Ascending aorta (tissue), 2 donors: ENCODE measurements around the gene OVCA2. TPM values are rescaled to one million over a fixed set of nuclear protein-coding genes. Genes with fewer than 3 reads are reported as not detected.
A peak's percentile ranks its signal among the peaks of the same experiment; 100 is the strongest.

Experiments used
- DNase-seq, 2 donors: peaks; one replicate each; pipeline ENCODE4 v3.0.0-alpha.2; 2019; ENCODE audit warnings: low spot score in 2 of 2
- H3K27ac ChIP-seq, 2 donors: fragments of 200-600 bp; sonication (generic); one replicate each; pipeline ENCODE4 v1.5.1; 2016 to 2017; ENCODE audit warnings: mild to moderate bottlenecking in 1 of 2
- H3K27me3 ChIP-seq: fragments of 200-600 bp; sonication (generic); one replicate; pipeline ENCODE4 v1.5.1; 2017
- H3K36me3 ChIP-seq, 2 donors: fragments of 200-600 bp; sonication (generic); one replicate each; pipeline ENCODE4 v1.5.1; 2016
- H3K4me1 ChIP-seq, 2 donors: fragments of 200-600 bp; sonication (generic); one replicate each; pipeline ENCODE4 v1.5.1; 2016 to 2017; ENCODE audit warnings: mild to moderate bottlenecking in 1 of 2
- H3K4me3 ChIP-seq, 2 donors: fragments of 200-600 bp; sonication (generic); one replicate each; pipeline ENCODE4 v1.5.1; 2016 to 2017; ENCODE audit warnings: mild to moderate bottlenecking in 1 of 2
- H3K9me3 ChIP-seq, 2 donors: fragments of 200-600 bp; sonication (generic); one replicate each; pipeline ENCODE4 v1.5.1; 2016
- intact Hi-C: fragments of 100-400 bp; cut with DNase I; formaldehyde crosslinking; loops from one replicate; pipeline ENCODE4 v1.15.1; 2023
- total RNA-seq: library from RNA; depleted of rRNA; stranded (reverse); fragments of >200 nt; gene quantifications from one replicate; pipeline ENCODE4 v1.1.0, GENCODE V29; 2016
- TF ChIP-seq, protein P1 (sequence below), 3 experiments: fragments of 200-600 bp in 2 of 3; fragments of 450-650 bp in 1 of 3; sonication (generic) in 2 of 3; IDR thresholded peaks; one replicate each; pipeline ENCODE4 v1.5.1; 2016 to 2019; ENCODE audit warnings: antibody characterized with exemption in 3 of 3, mild to moderate bottlenecking in 1 of 3, moderate library complexity in 1 of 3

The OVCA2 gene
- total RNA-seq, 1 donor from 2014 or later, result 71.3 TPM

DNA sequence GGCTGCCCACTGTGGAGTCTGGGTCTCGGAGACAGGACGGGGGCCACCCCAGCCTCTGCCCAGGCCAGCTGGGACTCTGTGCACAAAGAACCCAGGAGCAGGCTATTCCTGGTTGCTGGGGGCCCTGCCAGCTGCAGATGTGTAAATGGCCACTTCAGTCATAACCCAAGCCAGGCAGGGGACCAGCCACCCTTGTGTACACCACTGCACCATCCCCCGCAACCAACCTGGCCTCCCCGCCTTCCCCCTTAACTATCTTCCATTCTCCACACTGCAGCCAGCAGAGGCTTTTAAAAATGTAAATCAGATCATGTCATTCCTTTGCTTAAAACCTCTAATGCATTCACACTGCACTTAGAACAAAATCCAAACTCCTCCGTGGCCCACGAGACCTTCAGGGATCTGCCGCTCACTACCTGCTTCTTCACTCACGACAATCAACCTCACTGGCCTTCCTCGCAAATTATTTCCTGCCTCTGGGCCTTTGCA is 45.0 kb upstream of the OVCA2 start:
- DNase-seq, result no peak
- no peaks in the 10 kb centered on the region for H3K27me3 ChIP-seq
- intact Hi-C loops, result no loop called here
- no peaks in the 10 kb centered on the region for H3K9me3 ChIP-seq
- H3K36me3 ChIP-seq, result no peaks in the 10 kb centered on the region
- H3K4me3 ChIP-seq, result no peak overlapping the region
- TF ChIP-seq, protein P1, sequence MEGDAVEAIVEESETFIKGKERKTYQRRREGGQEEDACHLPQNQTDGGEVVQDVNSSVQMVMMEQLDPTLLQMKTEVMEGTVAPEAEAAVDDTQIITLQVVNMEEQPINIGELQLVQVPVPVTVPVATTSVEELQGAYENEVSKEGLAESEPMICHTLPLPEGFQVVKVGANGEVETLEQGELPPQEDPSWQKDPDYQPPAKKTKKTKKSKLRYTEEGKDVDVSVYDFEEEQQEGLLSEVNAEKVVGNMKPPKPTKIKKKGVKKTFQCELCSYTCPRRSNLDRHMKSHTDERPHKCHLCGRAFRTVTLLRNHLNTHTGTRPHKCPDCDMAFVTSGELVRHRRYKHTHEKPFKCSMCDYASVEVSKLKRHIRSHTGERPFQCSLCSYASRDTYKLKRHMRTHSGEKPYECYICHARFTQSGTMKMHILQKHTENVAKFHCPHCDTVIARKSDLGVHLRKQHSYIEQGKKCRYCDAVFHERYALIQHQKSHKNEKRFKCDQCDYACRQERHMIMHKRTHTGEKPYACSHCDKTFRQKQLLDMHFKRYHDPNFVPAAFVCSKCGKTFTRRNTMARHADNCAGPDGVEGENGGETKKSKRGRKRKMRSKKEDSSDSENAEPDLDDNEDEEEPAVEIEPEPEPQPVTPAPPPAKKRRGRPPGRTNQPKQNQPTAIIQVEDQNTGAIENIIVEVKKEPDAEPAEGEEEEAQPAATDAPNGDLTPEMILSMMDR (IDR thresholded peaks at IDR 0.05), result no peak
- no peak overlapping the region for H3K27ac ChIP-seq
- H3K4me1 ChIP-seq, result peaks cover 20 to 22% of the 10 kb centered on the region in 2 donors

DNA sequence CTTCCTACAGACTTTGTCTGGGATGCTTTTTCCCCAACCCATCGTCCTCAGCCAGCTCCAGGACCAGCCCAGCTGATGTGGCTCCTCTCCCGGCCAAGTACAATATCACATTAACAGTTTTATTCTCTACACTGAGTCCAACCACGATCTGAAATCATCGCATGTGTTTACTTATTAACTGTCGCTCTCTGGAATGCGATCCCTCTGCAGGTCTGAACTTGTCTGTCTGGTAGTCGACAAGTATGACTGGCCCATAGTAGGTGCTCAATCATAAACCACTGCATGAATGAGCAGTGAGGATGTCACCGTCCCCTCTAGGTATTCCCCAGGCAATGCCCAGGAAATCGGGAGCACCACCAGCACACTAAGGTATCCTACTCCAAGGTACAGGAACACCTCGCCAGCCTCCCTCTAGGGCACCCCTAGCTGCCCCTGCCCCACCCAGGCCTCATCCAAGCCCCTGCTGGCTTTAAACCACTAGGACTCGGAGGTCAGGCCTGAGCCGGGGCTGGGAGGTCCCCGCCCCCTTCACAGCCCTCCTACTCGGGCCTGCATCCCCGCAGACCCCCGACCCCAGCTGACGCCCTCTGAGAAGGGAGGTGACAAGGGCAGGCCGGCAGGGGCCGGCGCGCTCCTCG is 44.4 kb upstream of the OVCA2 start:
- Histone ChIP-seq H3K27ac (peak overlapping the region in 1 of 2 donors; percentile 37), H3K4me1 (peaks cover 20 to 22% of the 10 kb centered on the region in 2 donors)
- intact Hi-C loops, result no loop called here

DNA sequence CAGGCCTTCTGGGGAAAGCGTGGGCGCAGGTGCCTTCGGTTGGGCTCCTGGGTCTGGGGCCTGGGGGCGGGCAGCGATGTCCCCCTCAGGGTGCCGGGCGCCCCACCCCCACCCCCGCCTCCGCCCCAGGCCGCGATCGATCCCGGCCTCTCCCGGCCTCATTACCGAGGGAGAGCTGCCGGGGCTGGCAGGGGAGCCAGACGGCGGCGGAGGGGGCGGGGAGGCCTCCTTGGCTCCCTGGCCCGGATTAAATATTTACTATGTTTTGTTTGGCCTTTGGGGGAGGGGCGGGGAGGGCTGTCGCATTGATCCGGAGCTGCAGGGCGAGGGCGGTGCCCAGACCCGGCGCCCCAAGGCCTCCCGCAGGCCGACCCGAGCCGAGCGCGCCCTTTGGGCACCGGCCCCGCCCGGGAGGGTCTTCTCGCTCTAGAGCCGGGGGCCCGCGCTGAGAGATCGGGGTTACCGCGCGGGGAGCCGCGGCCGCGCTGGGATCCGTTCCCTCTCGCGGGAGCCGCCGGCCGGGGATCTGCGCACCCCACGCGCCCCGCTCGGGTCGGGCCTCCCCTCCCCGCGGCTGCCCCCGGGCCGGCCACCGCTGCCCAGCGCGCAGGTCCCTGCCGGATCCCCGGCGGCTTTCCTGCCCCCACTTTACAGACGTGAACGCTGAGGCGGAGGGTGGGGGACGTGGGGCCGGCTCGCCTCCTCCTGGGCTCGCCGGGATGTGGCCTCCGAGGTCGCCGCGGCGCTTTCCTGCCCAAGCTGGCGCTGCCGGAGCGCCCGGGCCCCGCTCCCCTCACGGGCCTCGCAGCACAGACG is 43.7 kb upstream of the OVCA2 start:
- Histone ChIP-seq H3K36me3 (no peaks in the 10 kb centered on the region), H3K4me1 (peaks cover 20 to 22% of the 10 kb centered on the region in 2 donors), H3K27me3 (no peaks in the 10 kb centered on the region), H3K27ac (peak overlapping the region in 1 of 2 donors; percentile 37), H3K9me3 (no peaks in the 10 kb centered on the region), H3K4me3 (peak overlapping the region; percentile 64 to 80)
- TF ChIP-seq, protein P1 (IDR thresholded peaks at IDR 0.05), result no peak
- intact Hi-C loops, result loop anchor here (2.0 kb wide), 1 partner anchor 15 kb away; no protein-coding TSS in a partner anchor
- DNase-seq, result no peak

More for the DNA sequence above, 44.4 kb upstream of the OVCA2 start:
- Histone ChIP-seq H3K4me3 (peak overlapping the region; percentile 64 to 80), H3K27me3 (no peaks in the 10 kb centered on the region), H3K9me3 (no peaks in the 10 kb centered on the region), H3K36me3 (no peaks in the 10 kb centered on the region)
- TF ChIP-seq, protein P1 (IDR thresholded peaks at IDR 0.05), result no peak
- no peak for DNase-seq

DNA sequence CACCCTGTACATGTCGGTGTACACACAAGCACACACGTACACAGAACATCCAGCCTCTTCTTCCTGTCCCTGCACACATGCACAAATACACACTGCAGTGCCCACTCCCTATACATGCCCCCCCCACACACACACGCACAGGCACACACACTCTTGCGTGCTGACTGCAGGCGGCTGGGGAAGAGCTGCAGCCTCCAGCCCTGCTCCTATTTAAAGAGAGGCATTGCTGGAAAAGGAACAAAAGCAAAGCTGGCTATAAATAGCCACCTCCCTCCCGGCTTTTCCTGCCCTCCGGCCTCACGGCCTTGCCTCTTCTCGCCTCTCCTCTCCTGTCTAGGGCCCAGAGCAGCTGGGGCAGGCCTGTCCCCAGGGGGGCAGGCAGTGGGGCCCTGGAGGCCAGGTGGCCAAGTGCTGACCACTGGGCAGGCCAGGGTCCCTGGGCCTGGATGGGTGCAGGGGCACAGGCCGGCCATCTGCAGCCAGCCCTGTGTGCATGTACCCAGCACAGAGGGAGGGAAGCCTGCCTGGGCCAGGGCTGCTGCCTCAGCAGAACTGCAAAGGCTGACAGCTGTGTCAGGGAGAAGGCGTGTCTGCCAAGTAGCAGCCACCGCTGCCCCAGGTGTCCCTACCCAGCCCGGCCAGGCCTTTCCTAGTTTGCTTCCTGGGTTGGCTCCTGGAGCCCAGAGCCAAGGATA is 42.1 kb upstream of the OVCA2 start:
- TF ChIP-seq, protein P1 (IDR thresholded peaks at IDR 0.05), result no peak
- H3K36me3 ChIP-seq, result no peaks in the 10 kb centered on the region
- DNase-seq, result no peak
- intact Hi-C loops, result loop anchor here (2.0 kb wide), 1 partner anchor 13 kb away; no protein-coding TSS in a partner anchor
- no peaks in the 10 kb centered on the region for H3K27me3 ChIP-seq
- H3K4me1 ChIP-seq, result peaks cover 20 to 22% of the 10 kb centered on the region in 2 donors
- peak overlapping the region; percentile 80 to 81 for H3K27ac ChIP-seq
- H3K4me3 ChIP-seq, result peak overlapping the region in 1 of 2 donors; percentile 22
- no peaks in the 10 kb centered on the region for H3K9me3 ChIP-seq

DNA sequence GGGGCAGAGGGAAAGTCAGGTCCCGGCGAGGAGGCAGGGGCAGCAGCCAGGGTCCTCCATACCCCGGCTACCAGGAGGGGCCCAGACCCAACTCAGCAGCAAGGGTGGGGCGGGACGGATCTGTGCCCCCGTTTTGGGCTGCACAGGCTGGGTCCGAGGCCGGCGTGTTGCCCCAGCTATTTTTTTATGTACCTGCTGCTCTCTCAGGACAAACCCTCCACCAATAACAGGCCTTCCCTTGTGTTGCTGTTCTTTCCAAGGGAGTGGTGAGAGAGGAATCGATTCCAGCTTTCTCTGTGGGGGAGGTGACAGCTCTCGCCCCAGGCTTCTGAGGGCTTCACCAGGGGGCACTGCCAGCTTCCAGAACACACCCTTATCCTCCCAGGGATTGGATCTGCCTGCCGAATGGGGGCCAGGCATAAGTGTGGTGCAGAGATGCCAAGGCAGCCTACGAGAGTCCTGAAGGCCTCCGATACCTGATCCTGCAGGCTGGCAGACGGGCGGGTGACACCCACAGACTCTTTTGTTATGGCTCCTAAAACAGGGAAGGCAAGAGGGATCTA is 39.0 kb upstream of the OVCA2 start:
- Histone ChIP-seq H3K4me1 (peaks cover 16 to 22% of the 10 kb centered on the region in 2 donors), H3K4me3 (no peak overlapping the region), H3K27ac (no peak overlapping the region), H3K9me3 (no peaks in the 10 kb centered on the region), H3K36me3 (no peaks in the 10 kb centered on the region), H3K27me3 (no peaks in the 10 kb centered on the region)
- TF ChIP-seq, protein P1 (IDR thresholded peaks at IDR 0.05), result no peak
- intact Hi-C loops, result no loop called here
- no peak for DNase-seq
